Dermis blood vessel endothelial cell (primary cell): ENCODE data around the gene UCP3. TPM values are rescaled to one million over a fixed set of nuclear protein-coding genes. Genes with fewer than 3 reads are reported as not detected.

Source experiments
- DNase-seq: peaks from one replicate; pipeline ENCODE4 v3.0.0; 2010
- total RNA-seq: library from RNA; depleted of rRNA; stranded (reverse); fragments of >200 nt; gene quantifications from 2 replicates; pipeline ENCODE4 v1.2.3, GENCODE V29; 2014

Gene UCP3
- total RNA-seq, 1 donor from 2014 or later, result 0.34 TPM

DNA sequence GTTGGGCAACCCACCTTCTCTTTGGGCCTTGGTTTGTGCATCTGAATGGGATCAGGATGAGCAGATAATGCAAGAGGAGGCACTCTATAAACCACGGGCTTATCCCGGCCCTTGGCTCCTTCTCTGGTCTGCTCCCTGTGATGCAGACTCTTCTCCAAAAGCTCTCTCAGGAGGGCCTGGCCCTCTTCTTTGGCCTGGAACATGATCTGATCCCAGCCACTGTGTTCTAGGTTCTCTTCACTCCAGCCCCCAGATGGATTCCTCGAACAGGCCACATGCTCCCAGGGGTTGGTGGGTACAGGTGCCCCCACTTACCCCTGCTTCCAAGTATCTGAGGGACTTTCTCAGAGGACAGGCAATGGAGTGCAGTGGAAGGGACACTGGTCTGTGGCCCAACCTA lies 8.7 kb upstream of the UCP3 start:
- no peak for DNase-seq

- no peak for DNase-seq
These were observed 7.2 kb upstream of the UCP3 start for GRCh38 chr11:74015919-74016684.

GRCh38 chr11:74014880-74015279 lies 6.0 kb upstream of the UCP3 start:
- DNase-seq, result peak; percentile 14

- no peak for DNase-seq
These were observed 4.3 kb upstream of the UCP3 start for GRCh38 chr11:74013141-74013540.

- DNase-seq, result no peak
These were observed 3.4 kb upstream of the UCP3 start for GRCh38 chr11:74012074-74012809.

DNA sequence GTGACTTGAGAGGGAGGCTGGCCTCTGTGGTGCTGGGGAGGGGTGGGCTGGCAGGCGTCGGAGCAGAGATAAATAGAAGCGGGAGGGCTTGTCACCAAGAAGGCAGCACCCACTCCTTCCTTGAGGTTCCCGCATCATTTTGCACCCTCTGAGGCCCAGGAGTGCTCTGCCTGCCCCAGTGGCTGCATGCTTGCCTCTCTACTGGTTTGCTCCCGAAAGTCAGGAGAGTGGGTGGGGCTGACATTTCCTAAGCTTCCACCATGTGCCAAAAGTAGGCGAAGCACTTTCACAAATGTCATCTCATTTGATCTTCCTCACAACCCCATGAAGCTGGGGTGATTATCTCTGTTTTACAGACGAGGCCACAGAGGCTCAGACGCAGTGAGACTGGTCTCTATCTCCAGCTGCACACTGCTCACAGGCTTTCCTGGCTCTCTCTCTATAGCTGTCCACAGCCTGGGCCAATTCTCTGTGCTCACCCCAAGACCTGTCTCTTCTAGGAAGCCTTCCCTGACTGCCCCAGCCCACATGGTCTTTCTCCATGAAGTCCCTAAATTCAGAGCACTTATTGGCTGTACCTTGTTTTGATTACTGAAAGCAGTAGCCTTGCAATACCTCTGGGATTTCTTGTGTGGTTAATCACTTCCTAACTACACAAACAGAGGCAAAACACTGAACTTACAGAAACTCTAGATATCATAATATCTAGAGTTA lies 2.6 kb upstream of the UCP3 start:
- DNase-seq, result peak; percentile 73

GRCh38 chr11:74010306-74011300 lies 1.7 kb upstream of the UCP3 start:
- DNase-seq, result no peak

GRCh38 chr11:74009675-74010305 lies 905 bp upstream of the UCP3 start:
- DNase-seq, result no peak

DNA sequence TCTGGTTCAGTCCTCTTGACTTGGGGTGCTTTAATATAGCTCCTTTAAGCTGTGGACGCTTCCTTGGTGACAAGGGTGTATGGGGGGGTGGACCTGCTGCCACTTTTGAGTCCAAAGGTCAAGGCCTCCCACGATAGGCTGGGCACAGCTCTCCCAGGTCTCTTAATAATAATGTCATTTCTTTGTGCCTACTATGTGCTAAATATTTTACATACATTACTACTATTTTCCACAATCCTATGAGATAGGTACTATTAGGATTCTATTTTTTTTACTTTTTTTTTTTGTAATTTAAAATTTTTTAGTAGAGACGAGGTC lies 304 bp upstream of the UCP3 start:
- DNase-seq, result no peak

DNA sequence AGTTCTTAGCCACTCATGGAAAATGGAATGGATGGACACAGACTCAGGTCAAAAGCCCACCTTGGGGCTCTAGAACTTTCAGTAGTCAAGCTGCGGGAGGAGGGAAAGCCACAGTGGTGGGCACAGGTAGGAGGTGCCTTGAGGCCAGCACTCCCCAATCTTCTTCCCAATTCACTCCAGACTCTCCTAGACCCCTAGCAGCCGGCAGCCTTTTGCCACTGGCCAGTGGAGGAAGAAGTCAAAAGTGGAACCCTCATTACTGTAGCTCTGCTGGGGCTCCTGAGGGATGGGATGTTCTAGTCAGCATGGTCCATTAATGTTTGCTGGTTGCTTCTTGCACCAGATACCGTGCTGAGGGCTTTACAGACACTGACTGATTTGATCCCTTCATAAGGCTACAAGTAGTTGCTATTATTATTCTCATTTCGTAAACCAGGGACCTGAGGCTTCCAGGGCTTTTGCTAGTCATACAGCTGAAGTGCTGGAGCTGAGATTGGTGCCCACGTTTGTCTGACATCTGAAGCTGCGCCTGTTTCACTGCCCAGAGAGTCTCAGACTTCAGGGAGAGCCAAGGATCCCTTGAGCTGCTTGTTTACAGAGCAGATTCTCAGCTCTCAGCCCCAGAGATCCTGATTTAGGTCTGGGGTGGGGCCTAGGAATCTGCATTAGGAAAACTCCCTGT lies 1.1 kb downstream of the UCP3 start:
- DNase-seq, result no peak

- DNase-seq, result no peak
These were observed 2.1 kb downstream of the UCP3 start for GRCh38 chr11:74006743-74007304.

GRCh38 chr11:74005721-74006517 lies 3.0 kb downstream of the UCP3 start:
- no peak for DNase-seq

DNA sequence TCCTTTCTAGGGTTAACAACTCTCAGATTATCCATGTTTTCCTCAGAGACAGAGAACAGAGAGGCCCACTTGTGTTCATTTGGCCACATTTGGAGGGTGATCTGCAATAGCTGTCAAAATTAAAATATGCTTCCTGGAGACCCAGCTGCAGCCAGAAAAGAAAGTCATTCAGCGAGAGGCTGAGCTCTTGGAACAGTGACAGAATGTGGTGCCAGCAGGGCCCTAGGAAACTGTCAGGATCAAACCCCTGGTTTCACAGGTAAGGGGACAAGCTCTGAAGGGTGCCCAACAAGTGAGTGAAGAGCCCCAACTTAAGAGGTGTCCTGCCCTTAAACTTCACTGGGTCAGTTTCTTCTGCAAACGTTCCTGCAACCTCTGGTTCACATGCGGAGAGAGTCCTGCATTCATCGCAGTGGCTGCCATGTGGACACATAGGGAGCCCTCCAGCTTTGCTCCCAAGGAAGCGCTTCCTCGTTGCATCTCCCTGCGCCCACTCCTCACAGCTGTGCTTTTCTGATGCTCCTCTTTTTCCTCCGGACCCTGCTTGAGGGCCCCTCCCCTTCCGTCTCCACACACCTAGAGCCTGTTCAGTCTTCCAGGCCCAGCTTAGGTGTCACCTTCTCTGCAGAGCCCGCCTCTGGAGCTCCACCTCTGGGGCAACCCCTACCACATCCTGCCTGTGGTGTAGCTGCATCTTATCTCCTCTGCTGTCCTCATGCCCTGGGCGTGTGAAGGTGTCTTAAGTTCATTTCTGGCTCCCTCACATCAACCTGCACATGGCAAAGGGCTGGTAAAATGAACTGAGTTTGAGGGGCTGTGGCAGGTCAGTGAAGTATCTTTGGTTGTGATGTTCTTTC lies 3.9 kb downstream of the UCP3 start:
- DNase-seq, result no peak

- no peak for DNase-seq
These were observed 4.7 kb downstream of the UCP3 start for GRCh38 chr11:74004046-74004695.

DNA sequence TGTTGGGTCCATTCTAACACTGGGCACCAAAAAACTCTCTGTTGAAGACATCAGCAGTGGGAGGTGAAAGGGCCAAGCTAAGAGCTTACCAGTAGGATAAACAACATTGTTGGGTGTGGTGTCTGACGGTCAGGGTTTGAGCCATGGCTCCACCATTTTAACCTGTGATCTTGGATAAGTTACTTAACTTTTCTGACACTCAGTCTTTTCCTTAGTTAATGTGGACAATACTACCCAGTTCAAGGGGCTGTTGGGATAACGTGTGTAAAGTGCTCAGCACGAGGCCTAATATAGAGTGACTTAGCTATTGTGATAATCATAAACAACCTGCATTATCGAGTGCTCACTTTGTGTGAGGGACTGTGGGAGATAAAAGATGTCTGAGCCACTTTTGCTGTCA lies 6.1 kb downstream of the UCP3 start:
- no peak for DNase-seq

- DNase-seq, result no peak
These were observed 7.0 kb downstream of the UCP3 start for GRCh38 chr11:74001822-74002286.

DNA sequence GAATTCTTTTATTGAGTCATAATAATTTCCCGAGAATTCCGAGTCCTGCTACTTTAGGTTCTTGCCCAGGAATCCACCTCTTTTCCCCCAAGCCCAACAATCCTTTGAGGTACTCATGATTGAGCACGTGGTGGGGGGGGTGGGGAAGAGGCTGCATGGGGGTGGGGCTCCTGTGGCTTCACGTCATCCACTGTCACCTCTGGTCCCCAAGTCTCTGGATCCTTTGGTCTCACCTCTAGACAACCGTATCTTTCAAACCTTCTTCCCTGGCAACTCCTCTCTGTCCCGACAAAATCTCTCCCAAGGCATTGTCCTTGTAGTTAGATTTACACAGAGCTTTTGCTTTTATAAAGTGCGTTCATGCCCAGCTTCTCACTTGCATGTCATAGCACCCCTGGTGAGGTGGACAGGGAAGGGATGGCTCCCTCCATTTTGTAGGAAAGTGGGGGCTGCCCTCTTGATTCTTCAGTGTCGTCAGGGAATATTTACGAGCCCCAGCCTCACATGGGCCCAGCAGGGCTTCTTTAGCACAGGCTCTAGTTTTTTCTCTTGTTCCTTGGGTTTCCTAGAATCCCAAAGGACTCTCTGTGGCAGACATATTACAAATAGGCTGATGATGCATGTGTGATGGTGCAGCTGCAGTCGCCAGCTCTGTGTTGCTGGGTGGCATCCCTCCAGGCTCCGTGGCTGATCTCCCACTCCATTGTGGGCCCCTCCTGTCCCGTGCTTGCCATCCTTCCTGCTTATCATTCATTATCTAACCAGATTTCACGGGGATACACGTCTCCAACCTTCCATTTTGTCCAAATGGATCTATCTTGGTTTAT lies 8.4 kb downstream of the UCP3 start:
- no peak for DNase-seq
